ENCODE measurements around the gene CRADD. TPM values are rescaled to one million over a fixed set of nuclear protein-coding genes. Genes with fewer than 3 reads are reported as not detected.

The CRADD gene
- total RNA-seq, 1 donor from 2014 or later = 18.8 TPM

GRCh38 chr12:93807354-93807753 lies 130.2 kb downstream of the CRADD start:
- Mint-ChIP-seq H3K36me3 (ENCODE audit: unreplicated experiment) (no peaks in the 10 kb centered on the region), H3K27ac (ENCODE audit: unreplicated experiment) (no peak overlapping the region), H3K9me3 (ENCODE audit: unreplicated experiment) (peaks cover 1% of the 10 kb centered on the region), H3K27me3 (ENCODE audit: unreplicated experiment) (no peaks in the 10 kb centered on the region), H3K4me3 (ENCODE audit: unreplicated experiment) (no peak overlapping the region), H3K4me1 (ENCODE audit: low read depth, unreplicated experiment) (peaks cover 6% of the 10 kb centered on the region)
- DNase-seq = no peak
- no peak for TF ChIP-seq CTCF (IDR thresholded peaks at IDR 0.05; ENCODE audit: partially characterized antibody, unreplicated experiment)

GRCh38 chr12:93808169-93808899 lies 131.2 kb downstream of the CRADD start:
- Mint-ChIP-seq H3K4me3 (ENCODE audit: unreplicated experiment) (no peak overlapping the region), H3K27ac (ENCODE audit: unreplicated experiment) (no peak overlapping the region), H3K27me3 (ENCODE audit: unreplicated experiment) (no peaks in the 10 kb centered on the region), H3K36me3 (ENCODE audit: unreplicated experiment) (no peaks in the 10 kb centered on the region), H3K4me1 (ENCODE audit: low read depth, unreplicated experiment) (peaks cover 6% of the 10 kb centered on the region), H3K9me3 (ENCODE audit: unreplicated experiment) (peaks cover 1% of the 10 kb centered on the region)
- no peak for TF ChIP-seq CTCF (IDR thresholded peaks at IDR 0.05; ENCODE audit: partially characterized antibody, unreplicated experiment)
- DNase-seq = no peak

DNA sequence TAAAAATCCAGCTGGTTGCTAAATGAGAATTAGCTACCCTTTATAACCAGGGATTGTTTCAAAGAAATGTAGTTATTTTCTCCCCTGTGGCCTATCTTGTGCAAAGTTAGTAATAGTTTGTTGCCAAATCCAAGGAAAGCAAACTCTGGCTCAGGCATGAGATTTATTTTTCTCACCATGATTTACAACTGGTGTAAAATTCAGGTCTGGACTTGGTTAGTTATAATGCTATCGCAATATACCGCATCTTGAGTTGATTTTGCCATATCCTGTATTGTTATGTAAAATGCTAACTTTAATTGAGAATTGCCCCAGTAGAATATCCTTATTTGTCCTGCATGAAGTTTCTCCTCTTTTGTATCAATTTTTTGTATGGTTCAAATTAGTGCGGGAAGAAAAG lies 135.5 kb downstream of the CRADD start:
- no peak for DNase-seq
- TF ChIP-seq CTCF (IDR thresholded peaks at IDR 0.05; ENCODE audit: partially characterized antibody, unreplicated experiment) = no peak
- no peaks in the 10 kb centered on the region for H3K9me3 Mint-ChIP-seq (ENCODE audit: unreplicated experiment)

GRCh38 chr12:93813186-93813585 lies 136.0 kb downstream of the CRADD start:
- H3K36me3 Mint-ChIP-seq (ENCODE audit: unreplicated experiment) = no peaks in the 10 kb centered on the region
- no peaks in the 10 kb centered on the region for H3K27me3 Mint-ChIP-seq (ENCODE audit: unreplicated experiment)
- no peaks in the 10 kb centered on the region for H3K9me3 Mint-ChIP-seq (ENCODE audit: unreplicated experiment)
- H3K27ac Mint-ChIP-seq (ENCODE audit: unreplicated experiment) = no peak overlapping the region
- no peak overlapping the region for H3K4me3 Mint-ChIP-seq (ENCODE audit: unreplicated experiment)
- peaks cover 10% of the 10 kb centered on the region for H3K4me1 Mint-ChIP-seq (ENCODE audit: low read depth, unreplicated experiment)
- DNase-seq = no peak
- no peak for TF ChIP-seq CTCF (IDR thresholded peaks at IDR 0.05; ENCODE audit: partially characterized antibody, unreplicated experiment)

More for the DNA sequence above, 135.5 kb downstream of the CRADD start:
- peaks cover 12% of the 10 kb centered on the region for H3K4me1 Mint-ChIP-seq (ENCODE audit: low read depth, unreplicated experiment)
- H3K27ac Mint-ChIP-seq (ENCODE audit: unreplicated experiment) = no peak overlapping the region
- no peaks in the 10 kb centered on the region for H3K36me3 Mint-ChIP-seq (ENCODE audit: unreplicated experiment)
- H3K27me3 Mint-ChIP-seq (ENCODE audit: unreplicated experiment) = no peaks in the 10 kb centered on the region
- H3K4me3 Mint-ChIP-seq (ENCODE audit: unreplicated experiment) = no peak overlapping the region

- no peak overlapping the region for H3K27ac Mint-ChIP-seq (ENCODE audit: unreplicated experiment)
- no peak for DNase-seq
- no peaks in the 10 kb centered on the region for H3K36me3 Mint-ChIP-seq (ENCODE audit: unreplicated experiment)
- TF ChIP-seq CTCF (IDR thresholded peaks at IDR 0.05; ENCODE audit: partially characterized antibody, unreplicated experiment) = no peak
- no peak overlapping the region for H3K4me3 Mint-ChIP-seq (ENCODE audit: unreplicated experiment)
- H3K4me1 Mint-ChIP-seq (ENCODE audit: low read depth, unreplicated experiment) = peaks cover 6% of the 10 kb centered on the region
- H3K27me3 Mint-ChIP-seq (ENCODE audit: unreplicated experiment) = no peaks in the 10 kb centered on the region
- no peaks in the 10 kb centered on the region for H3K9me3 Mint-ChIP-seq (ENCODE audit: unreplicated experiment)
Observed at GRCh38 chr12:93813972-93814821, 137.0 kb downstream of the CRADD start.
